Measurements from ENCODE around the gene CDH4.

CDH4 gene

GRCh38 chr20:61608275-61609085 is 356.4 kb downstream of the CDH4 start:
- Mint-ChIP-seq H3K4me1 (no peaks in the 10 kb centered on the region), H3K27ac (no peak overlapping the region), H3K9me3 (peaks cover 3% of the 10 kb centered on the region), H3K36me3 (no peaks in the 10 kb centered on the region), H3K4me3 (no peak overlapping the region)
- no peak for DNase-seq (ENCODE audit: low spot score in 2 of 2)
- no peak for ATAC-seq

- no peak overlapping the region for H3K4me3 Mint-ChIP-seq
- H3K36me3 Mint-ChIP-seq = no peaks in the 10 kb centered on the region
- no peak for ATAC-seq
These were observed 357.4 kb downstream of the CDH4 start for GRCh38 chr20:61609461-61609860.

GRCh38 chr20:61611401-61612180 is 359.5 kb downstream of the CDH4 start:
- no peak for DNase-seq (ENCODE audit: low spot score in 2 of 2)
- Mint-ChIP-seq H3K9me3 (peaks cover 3% of the 10 kb centered on the region), H3K4me1 (no peaks in the 10 kb centered on the region), H3K4me3 (no peak overlapping the region), H3K27ac (no peak overlapping the region), H3K36me3 (no peaks in the 10 kb centered on the region)
- no peak for ATAC-seq

More at GRCh38 chr20:61609461-61609860, 357.4 kb downstream of the CDH4 start:
- Mint-ChIP-seq H3K9me3 (peaks cover 3% of the 10 kb centered on the region), H3K4me1 (no peaks in the 10 kb centered on the region), H3K27ac (no peak overlapping the region)
- no peak for DNase-seq (ENCODE audit: low spot score in 2 of 2)

GRCh38 chr20:61613917-61614705 is 362.1 kb downstream of the CDH4 start:
- DNase-seq (ENCODE audit: low spot score in 2 of 2) (no peak), ATAC-seq (no peak)
- peaks cover 3% of the 10 kb centered on the region for H3K9me3 Mint-ChIP-seq
- no peaks in the 10 kb centered on the region for H3K4me1 Mint-ChIP-seq
- H3K4me3 Mint-ChIP-seq = no peak overlapping the region
- H3K27ac Mint-ChIP-seq = no peak overlapping the region
- no peaks in the 10 kb centered on the region for H3K36me3 Mint-ChIP-seq

GRCh38 chr20:61614706-61615100 is 362.6 kb downstream of the CDH4 start:
- no peaks in the 10 kb centered on the region for H3K36me3 Mint-ChIP-seq
- no peak overlapping the region for H3K4me3 Mint-ChIP-seq
- no peaks in the 10 kb centered on the region for H3K4me1 Mint-ChIP-seq
- H3K27ac Mint-ChIP-seq = no peak overlapping the region
- peaks cover 3% of the 10 kb centered on the region for H3K9me3 Mint-ChIP-seq
- ATAC-seq (no peak), DNase-seq (ENCODE audit: low spot score in 2 of 2) (no peak)

GRCh38 chr20:61615806-61616205 is 363.7 kb downstream of the CDH4 start:
- Mint-ChIP-seq H3K4me3 (no peak overlapping the region), H3K27ac (no peak overlapping the region), H3K9me3 (no peaks in the 10 kb centered on the region), H3K4me1 (no peaks in the 10 kb centered on the region), H3K36me3 (no peaks in the 10 kb centered on the region)
- ATAC-seq (no peak), DNase-seq (ENCODE audit: low spot score in 2 of 2) (no peak)

- Mint-ChIP-seq H3K4me3 (no peak overlapping the region), H3K9me3 (no peaks in the 10 kb centered on the region), H3K4me1 (no peaks in the 10 kb centered on the region), H3K36me3 (no peaks in the 10 kb centered on the region), H3K27ac (no peak overlapping the region)
- DNase-seq (ENCODE audit: low spot score in 2 of 2) (no peak), ATAC-seq (no peak)
These were observed 367.7 kb downstream of the CDH4 start for GRCh38 chr20:61619751-61620150.

- H3K9me3 Mint-ChIP-seq = no peaks in the 10 kb centered on the region
- ATAC-seq = no peak
- H3K27ac Mint-ChIP-seq = no peak overlapping the region
- H3K36me3 Mint-ChIP-seq = no peaks in the 10 kb centered on the region
- no peak for DNase-seq (ENCODE audit: low spot score in 2 of 2)
- H3K4me3 Mint-ChIP-seq = no peak overlapping the region
- no peaks in the 10 kb centered on the region for H3K4me1 Mint-ChIP-seq
These were observed 368.1 kb downstream of the CDH4 start for GRCh38 chr20:61620174-61620573.

- Mint-ChIP-seq H3K9me3 (no peaks in the 10 kb centered on the region), H3K4me3 (no peak overlapping the region), H3K36me3 (no peaks in the 10 kb centered on the region), H3K27ac (no peak overlapping the region), H3K4me1 (no peaks in the 10 kb centered on the region)
- DNase-seq (ENCODE audit: low spot score in 2 of 2) (no peak), ATAC-seq (no peak)
These were observed 369.1 kb downstream of the CDH4 start for GRCh38 chr20:61621035-61621730.

- DNase-seq (ENCODE audit: low spot score in 2 of 2) = no peak
- Mint-ChIP-seq H3K4me1 (no peaks in the 10 kb centered on the region), H3K27ac (no peak overlapping the region), H3K36me3 (no peaks in the 10 kb centered on the region), H3K4me3 (no peak overlapping the region), H3K9me3 (no peaks in the 10 kb centered on the region)
- ATAC-seq = no peak
These were observed 369.8 kb downstream of the CDH4 start for GRCh38 chr20:61621852-61622251.

- no peaks in the 10 kb centered on the region for H3K9me3 Mint-ChIP-seq
- H3K4me1 Mint-ChIP-seq = no peaks in the 10 kb centered on the region
- H3K4me3 Mint-ChIP-seq = no peak overlapping the region
- DNase-seq (ENCODE audit: low spot score in 2 of 2) (no peak), ATAC-seq (no peak)
- no peaks in the 10 kb centered on the region for H3K36me3 Mint-ChIP-seq
- no peak overlapping the region for H3K27ac Mint-ChIP-seq
These were observed 371.4 kb downstream of the CDH4 start for GRCh38 chr20:61623451-61623850.

GRCh38 chr20:61625246-61625645 is 373.2 kb downstream of the CDH4 start:
- H3K27ac Mint-ChIP-seq = no peak overlapping the region
- H3K36me3 Mint-ChIP-seq = no peaks in the 10 kb centered on the region
- H3K4me1 Mint-ChIP-seq = no peaks in the 10 kb centered on the region
- H3K9me3 Mint-ChIP-seq = no peaks in the 10 kb centered on the region
- DNase-seq (ENCODE audit: low spot score in 2 of 2) (no peak), ATAC-seq (no peak)
- no peak overlapping the region for H3K4me3 Mint-ChIP-seq

GRCh38 chr20:61626412-61626811 is 374.4 kb downstream of the CDH4 start:
- H3K36me3 Mint-ChIP-seq = no peaks in the 10 kb centered on the region
- ATAC-seq (no peak), DNase-seq (ENCODE audit: low spot score in 2 of 2) (no peak)
- H3K9me3 Mint-ChIP-seq = no peaks in the 10 kb centered on the region
- no peak overlapping the region for H3K27ac Mint-ChIP-seq
- no peaks in the 10 kb centered on the region for H3K4me1 Mint-ChIP-seq
- H3K4me3 Mint-ChIP-seq = no peak overlapping the region

GRCh38 chr20:61627791-61628415 is 375.8 kb downstream of the CDH4 start:
- H3K9me3 Mint-ChIP-seq = no peaks in the 10 kb centered on the region
- DNase-seq (ENCODE audit: low spot score in 2 of 2) (no peak), ATAC-seq (no peak)
- no peaks in the 10 kb centered on the region for H3K36me3 Mint-ChIP-seq
- no peak overlapping the region for H3K27ac Mint-ChIP-seq
- no peak overlapping the region for H3K4me3 Mint-ChIP-seq
- H3K4me1 Mint-ChIP-seq = no peaks in the 10 kb centered on the region

- Mint-ChIP-seq H3K4me3 (no peak overlapping the region), H3K9me3 (peaks cover 3% of the 10 kb centered on the region), H3K36me3 (no peaks in the 10 kb centered on the region), H3K4me1 (no peaks in the 10 kb centered on the region), H3K27ac (no peak overlapping the region)
- ATAC-seq = no peak
- no peak for DNase-seq (ENCODE audit: low spot score in 2 of 2)
These were observed 376.4 kb downstream of the CDH4 start for GRCh38 chr20:61628480-61628879.

All from stimulated activated effector memory CD8-positive, alpha-beta T cell treated with anti-CD3 and anti-CD28 coated beads, Interleukin-12 subunit alpha, Interleukin-12 subunit beta, amount 100 ng/mL, for 72 hours (primary cell).